Endodermal cell (in vitro differentiated cells): ENCODE measurements around the gene RABGEF1. TPM values are rescaled to one million over a fixed set of nuclear protein-coding genes. Genes with fewer than 3 reads are reported as not detected.
"Not testable (repeated sequence)": the region's sequence is repeated elsewhere in the genome, so short reads cannot be mapped to it uniquely, and the experiment has no call there.

ENCODE experiments used
- DNase-seq: peaks from one replicate; pipeline ENCODE4 v3.0.0-alpha.2; 2017
- H3K27ac ChIP-seq: 2 replicates; pipeline ENCODE4 v1.5.1; 2013; ENCODE audit warnings: mild to moderate bottlenecking, low read depth, low read length, moderate library complexity
- H3K27me3 ChIP-seq: 2 replicates; pipeline ENCODE4 v1.6.1; 2013; ENCODE audit warnings: mild to moderate bottlenecking, low read length, moderate library complexity; ENCODE audit not compliant: insufficient read depth, control insufficient read depth, poor library complexity, severe bottlenecking
- H3K36me3 ChIP-seq: 2 replicates; pipeline ENCODE4 v1.7.0; 2013; ENCODE audit warnings: mild to moderate bottlenecking, low read length, moderate library complexity; ENCODE audit not compliant: control insufficient read depth, insufficient read depth
- H3K4me1 ChIP-seq: one replicate; pipeline ENCODE4 v1.7.0; 2013; ENCODE audit warnings: low read length; ENCODE audit not compliant: control insufficient read depth, insufficient read depth
- H3K4me3 ChIP-seq: 2 replicates; pipeline ENCODE4 v1.5.1; 2013; ENCODE audit warnings: mild to moderate bottlenecking, low read length, moderate library complexity
- H3K9ac ChIP-seq: 2 replicates; pipeline ENCODE4 v1.6.1; 2013; ENCODE audit warnings: mild to moderate bottlenecking, low read length, moderate library complexity; ENCODE audit not compliant: poor library complexity, severe bottlenecking; ENCODE audit errors: extremely low read depth
- H3K9me3 ChIP-seq: 2 replicates; pipeline ENCODE4 v1.6.1; 2013; ENCODE audit warnings: mild to moderate bottlenecking, low read length, moderate library complexity; ENCODE audit not compliant: control insufficient read depth
- H3K27ac Mint-ChIP-seq: 2 replicates; pipeline ENCODE4 v1.8.0; 2020; ENCODE audit warnings: mixed read lengths
- H3K27me3 Mint-ChIP-seq: 2 replicates; pipeline ENCODE4 v1.8.0; 2021; ENCODE audit warnings: mild to moderate bottlenecking, mixed read lengths; ENCODE audit not compliant: insufficient read depth
- H3K36me3 Mint-ChIP-seq: 2 replicates; pipeline ENCODE4 v1.8.0; 2020; ENCODE audit warnings: low read depth, mixed read lengths
- H3K4me1 Mint-ChIP-seq: 2 replicates; pipeline ENCODE4 v1.8.0; 2020; ENCODE audit warnings: mixed read lengths
- H3K4me3 Mint-ChIP-seq: 2 replicates; pipeline ENCODE4 v1.8.0; 2020; ENCODE audit warnings: mild to moderate bottlenecking, moderate library complexity, mixed read lengths
- H3K9me3 Mint-ChIP-seq: 2 replicates; pipeline ENCODE4 v1.8.0; 2020; ENCODE audit warnings: mild to moderate bottlenecking, mixed read lengths
- CTCF ChIP-seq: fragments of 200-600 bp; sonication (generic); conservative IDR thresholded peaks from 2 replicates; pipeline ENCODE4 v1.5.0; 2021; ENCODE audit warnings: antibody characterized with exemption, mild to moderate bottlenecking
- WGBS, 2 experiments: methylation state at CpG; one replicate each; pipeline versions ENCODE4 v1.1.5 to v1.1.7; 2013; ENCODE audit warnings: missing lambda C conversion rate in 2 of 2, mixed read lengths in 1 of 2; ENCODE audit not compliant: insufficient coverage in 1 of 2, insufficient read length in 1 of 2; 5-methylcytosine and 5-hydroxymethylcytosine counted together
- total RNA-seq, 2 donors: library from RNA; stranded (reverse); fragmentation: NEBNext Ultra II Directional in 1 of 2; extraction: Animal tissue kit (Norgen Biotek cat#: 25700) in 1 of 2; gene quantifications; 2 replicates in 1 of 2; 3 replicates in 1 of 2; pipeline ENCODE4 v1.2.1, GENCODE V29; 2021

Gene RABGEF1
- total RNA-seq, 2 donors from 2014 or later: 22.7 to 26.7 TPM

DNA sequence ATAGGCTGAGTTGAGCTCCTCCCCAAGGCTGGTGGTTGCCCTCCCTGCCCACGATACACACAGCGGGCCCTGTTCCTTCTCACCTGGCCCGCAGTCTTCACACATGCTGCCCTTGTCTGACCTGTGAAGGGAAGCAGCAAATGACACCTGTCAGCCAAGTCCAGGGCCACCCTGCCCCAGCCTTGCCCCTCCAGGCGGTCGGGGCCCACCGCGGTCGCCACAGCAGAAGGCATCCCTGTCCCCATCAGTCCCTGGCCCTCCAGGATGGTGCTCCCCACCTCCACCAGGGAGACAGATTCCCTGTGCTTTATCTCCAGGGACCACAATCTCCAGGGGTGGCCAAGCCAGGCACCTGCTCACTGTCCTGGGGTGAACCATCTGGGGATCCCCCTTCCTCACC is 99.3 kb downstream of the RABGEF1 start:
- peaks cover 6% of the 10 kb centered on the region for H3K4me1 Mint-ChIP-seq

GRCh38 chr7:66840316-66840715 is 99.8 kb downstream of the RABGEF1 start:
- no peak overlapping the region for H3K27ac ChIP-seq
- H3K36me3 ChIP-seq: no peaks in the 10 kb centered on the region
- DNase-seq: no peak
- no peak for TF ChIP-seq CTCF
- peaks cover 3% of the 10 kb centered on the region for H3K27me3 Mint-ChIP-seq
- no peaks in the 10 kb centered on the region for H3K36me3 Mint-ChIP-seq
- peaks cover 3% of the 10 kb centered on the region for H3K9me3 Mint-ChIP-seq
- no peak overlapping the region for H3K9ac ChIP-seq
- H3K4me1 ChIP-seq: no peaks in the 10 kb centered on the region
- no peaks in the 10 kb centered on the region for H3K9me3 ChIP-seq
- H3K4me3 ChIP-seq: no peak overlapping the region
- peaks cover 7% of the 10 kb centered on the region for H3K4me1 Mint-ChIP-seq
- 94 to 100% methylated on average over 2 to 5 of the region's 5 CpGs for WGBS, 2 experiments
- H3K4me3 Mint-ChIP-seq: no peak overlapping the region
- no peak overlapping the region for H3K27ac Mint-ChIP-seq
- no peaks in the 10 kb centered on the region for H3K27me3 ChIP-seq

More for the DNA sequence above, 99.3 kb downstream of the RABGEF1 start:
- no peak overlapping the region for H3K27ac Mint-ChIP-seq
- no peak for TF ChIP-seq CTCF
- no peaks in the 10 kb centered on the region for H3K36me3 Mint-ChIP-seq
- 92 to 100% methylated on average over 4 to 8 of the region's 8 CpGs for WGBS, 2 experiments
- no peak overlapping the region for H3K4me3 Mint-ChIP-seq
- Histone ChIP-seq H3K4me1 (no peaks in the 10 kb centered on the region), H3K27me3 (no peaks in the 10 kb centered on the region), H3K9ac (no peak overlapping the region), H3K9me3 (no peaks in the 10 kb centered on the region), H3K36me3 (no peaks in the 10 kb centered on the region), H3K27ac (no peak overlapping the region), H3K4me3 (no peak overlapping the region)
- H3K27me3 Mint-ChIP-seq: peaks cover 3% of the 10 kb centered on the region
- no peak for DNase-seq
- H3K9me3 Mint-ChIP-seq: peaks cover 3% of the 10 kb centered on the region

DNA sequence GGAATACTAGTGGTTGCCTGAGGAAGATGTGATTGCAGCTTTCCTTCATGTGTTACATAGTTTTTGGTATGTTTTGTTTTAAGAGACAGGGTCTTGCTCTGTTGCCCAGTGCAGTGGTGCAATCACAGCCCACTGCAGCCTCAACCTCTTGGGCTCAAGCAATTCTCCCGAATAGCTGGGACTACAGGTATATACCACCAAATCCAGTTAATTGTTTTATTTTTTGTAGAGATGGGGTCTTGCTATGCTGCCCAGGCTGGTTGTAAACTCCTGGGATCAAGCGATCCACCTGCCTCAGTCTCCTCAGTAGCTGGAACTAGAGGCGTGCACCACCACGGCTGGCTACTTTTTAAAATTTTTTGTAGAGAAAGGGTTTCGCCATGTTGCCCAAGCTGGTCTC is 101.4 kb downstream of the RABGEF1 start:
- Mint-ChIP-seq H3K36me3 (no peaks in the 10 kb centered on the region), H3K4me3 (no peak overlapping the region), H3K27ac (no peak overlapping the region), H3K27me3 (peaks cover 3% of the 10 kb centered on the region), H3K9me3 (no peaks in the 10 kb centered on the region), H3K4me1 (peaks cover 14% of the 10 kb centered on the region)
- no peak for TF ChIP-seq CTCF
- H3K9me3 ChIP-seq: no peaks in the 10 kb centered on the region
- H3K9ac ChIP-seq: no peak overlapping the region
- DNase-seq: no peak
- no peaks in the 10 kb centered on the region for H3K4me1 ChIP-seq
- no peaks in the 10 kb centered on the region for H3K36me3 ChIP-seq
- 88 to 93% methylated on average over 4 to 5 of the region's 5 CpGs for WGBS, 2 experiments
- H3K27ac ChIP-seq: no peak overlapping the region
- H3K27me3 ChIP-seq: no peaks in the 10 kb centered on the region
- H3K4me3 ChIP-seq: no peak overlapping the region

DNA sequence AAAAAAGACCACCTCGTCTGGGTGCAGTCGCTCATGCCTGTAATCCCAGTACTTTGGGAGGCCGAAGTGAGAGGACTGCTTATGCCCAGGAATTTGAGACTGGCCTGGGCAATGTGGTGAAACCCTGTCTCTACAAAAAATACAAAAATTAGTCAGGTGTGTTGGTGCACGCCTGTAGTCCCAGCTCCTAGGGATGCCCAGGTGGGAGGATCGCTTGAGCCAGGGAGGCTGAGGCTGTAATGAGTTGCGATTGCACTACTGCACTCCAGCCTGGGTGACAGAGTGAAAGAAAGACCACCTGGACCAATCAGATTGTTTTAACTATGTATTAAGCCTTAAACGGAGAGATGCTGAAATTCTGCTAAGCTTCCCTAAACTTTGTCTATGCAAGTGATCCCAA is 103.0 kb downstream of the RABGEF1 start:
- H3K4me3 ChIP-seq: peak overlapping the region; percentile 92
- H3K27ac ChIP-seq, H3K36me3 Mint-ChIP-seq, H3K9me3 ChIP-seq, H3K36me3 ChIP-seq, H3K9me3 Mint-ChIP-seq, H3K27me3 Mint-ChIP-seq, H3K9ac ChIP-seq, DNase-seq, H3K27me3 ChIP-seq, H3K4me1 ChIP-seq: not testable (repeated sequence)
- 75 to 86% methylated on average over 7 of the region's 7 CpGs for WGBS, 2 experiments
- Mint-ChIP-seq H3K27ac (peak overlapping the region; percentile 100), H3K4me1 (peaks cover 22% of the 10 kb centered on the region), H3K4me3 (peak overlapping the region; percentile 87)
